HG02610 (cell line): ENCODE data around the gene POC1B.

Experiments used
- ATAC-seq: cut with Tn5 transposase; IDR thresholded peaks from one replicate; pipeline ENCODE4 v1.9.1; 2021; ENCODE audit warnings: mild to moderate bottlenecking, moderate library complexity; ENCODE audit not compliant: unreplicated experiment

The POC1B gene

GRCh38 chr12:89497467-89497866 lies 28.4 kb downstream of the POC1B start:
- ATAC-seq, result no peak

- ATAC-seq, result no peak
Observed at GRCh38 chr12:89497005-89497404, 28.8 kb downstream of the POC1B start.

- ATAC-seq, result peak; percentile 76
Observed at GRCh38 chr12:89494411-89495231, 31.2 kb downstream of the POC1B start.

- no peak for ATAC-seq
Observed at GRCh38 chr12:89493670-89494302, 32.1 kb downstream of the POC1B start.

GRCh38 chr12:89492883-89493282 lies 33.0 kb downstream of the POC1B start:
- no peak for ATAC-seq

GRCh38 chr12:89490922-89491321 lies 34.9 kb downstream of the POC1B start:
- no peak for ATAC-seq

GRCh38 chr12:89486264-89486663 lies 39.6 kb downstream of the POC1B start:
- ATAC-seq, result no peak

GRCh38 chr12:89484470-89484869 lies 41.4 kb downstream of the POC1B start:
- no peak for ATAC-seq

GRCh38 chr12:89481213-89481914 lies 44.5 kb downstream of the POC1B start:
- ATAC-seq, result no peak

- ATAC-seq, result no peak
Observed at GRCh38 chr12:89479982-89480381, 45.9 kb downstream of the POC1B start.

GRCh38 chr12:89477633-89478279 lies 48.1 kb downstream of the POC1B start:
- no peak for ATAC-seq

GRCh38 chr12:89476904-89477595 lies 48.8 kb downstream of the POC1B start:
- no peak for ATAC-seq

GRCh38 chr12:89476232-89476631 lies 49.6 kb downstream of the POC1B start:
- peak; percentile 53 for ATAC-seq

GRCh38 chr12:89475203-89475990 lies 50.5 kb downstream of the POC1B start:
- peak; percentile 35 for ATAC-seq

- ATAC-seq, result no peak
Observed at GRCh38 chr12:89474615-89475014, 51.2 kb downstream of the POC1B start.

- peak; percentile 28 for ATAC-seq
Observed at GRCh38 chr12:89472508-89472907, 53.3 kb downstream of the POC1B start.

- peak; percentile 39 for ATAC-seq
Observed at GRCh38 chr12:89470741-89471509, 54.9 kb downstream of the POC1B start.

- peak; percentile 52 for ATAC-seq
Observed at GRCh38 chr12:89469361-89469760, 56.5 kb downstream of the POC1B start.
